Uterus (tissue), 2 donors: ENCODE results near the gene SPIRE2.

Source experiments
- POLR2A ChIP-seq, 2 donors: fragments of 450-650 bp; IDR thresholded peaks; one replicate each; pipeline ENCODE4 v1.6.1; 2016; ENCODE audit warnings: antibody characterized with exemption in 2 of 2, mild to moderate bottlenecking in 1 of 2, moderate library complexity in 1 of 2
- TF ChIP-seq, protein P1 (sequence below), 4 experiments: fragments of 200-600 bp in 2 of 4; fragments of 450-650 bp in 2 of 4; sonication (generic) in 2 of 4; IDR thresholded peaks; one replicate each; pipeline ENCODE4 v1.5.1; 2016 to 2019; ENCODE audit warnings: antibody characterized with exemption in 4 of 4, mild to moderate bottlenecking in 2 of 4, moderate library complexity in 1 of 4

DNA sequence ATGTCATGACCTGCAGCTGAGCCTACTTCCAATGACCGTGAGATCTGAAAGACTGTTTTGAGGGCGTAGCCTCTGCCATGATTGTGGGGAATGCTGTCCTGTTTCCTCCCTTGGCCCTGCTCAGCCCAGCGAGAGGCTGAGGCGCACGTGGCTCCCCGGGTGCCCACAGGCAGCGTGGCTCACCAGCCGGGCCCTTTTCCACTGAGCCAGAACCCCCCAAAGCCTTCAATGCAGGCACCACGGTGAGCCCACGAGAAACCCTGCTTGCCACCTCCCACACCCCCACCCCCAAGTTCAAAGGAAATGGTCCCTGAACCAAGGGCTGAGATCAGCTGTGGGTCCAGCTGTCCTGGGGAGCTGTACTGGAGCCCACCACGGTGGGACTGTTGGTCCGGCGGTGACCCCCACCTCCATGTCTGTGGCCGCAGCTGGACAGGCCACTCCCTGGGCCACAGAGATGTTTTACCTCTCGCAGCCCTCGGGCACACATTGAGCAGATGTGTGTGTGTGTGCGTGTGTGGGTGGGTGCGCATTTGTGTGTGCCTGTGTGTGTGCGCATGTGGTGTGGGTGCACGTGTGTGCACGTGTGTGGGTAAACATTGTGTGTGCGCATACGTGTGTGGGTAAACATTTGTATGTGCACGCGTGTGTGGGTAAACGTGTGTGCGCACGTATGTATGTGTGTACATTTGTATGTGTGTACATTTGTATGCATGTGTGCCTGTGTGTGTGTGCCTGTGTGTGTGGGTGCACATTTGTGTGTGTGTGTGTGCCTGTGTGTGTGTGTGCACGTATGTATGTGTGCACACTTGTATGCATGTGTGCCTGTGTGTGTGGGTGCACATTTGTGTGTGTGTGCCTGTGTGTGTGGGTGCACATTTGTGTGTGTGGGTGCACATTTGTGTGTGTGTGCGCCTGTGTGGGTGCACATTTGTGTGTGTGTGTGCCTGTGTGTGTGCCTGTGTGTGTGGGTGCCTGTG lies 85.4 kb downstream of the SPIRE2 start:
- TF ChIP-seq POLR2A (IDR thresholded peaks at IDR 0.05) = no peak
- TF ChIP-seq, protein P1, sequence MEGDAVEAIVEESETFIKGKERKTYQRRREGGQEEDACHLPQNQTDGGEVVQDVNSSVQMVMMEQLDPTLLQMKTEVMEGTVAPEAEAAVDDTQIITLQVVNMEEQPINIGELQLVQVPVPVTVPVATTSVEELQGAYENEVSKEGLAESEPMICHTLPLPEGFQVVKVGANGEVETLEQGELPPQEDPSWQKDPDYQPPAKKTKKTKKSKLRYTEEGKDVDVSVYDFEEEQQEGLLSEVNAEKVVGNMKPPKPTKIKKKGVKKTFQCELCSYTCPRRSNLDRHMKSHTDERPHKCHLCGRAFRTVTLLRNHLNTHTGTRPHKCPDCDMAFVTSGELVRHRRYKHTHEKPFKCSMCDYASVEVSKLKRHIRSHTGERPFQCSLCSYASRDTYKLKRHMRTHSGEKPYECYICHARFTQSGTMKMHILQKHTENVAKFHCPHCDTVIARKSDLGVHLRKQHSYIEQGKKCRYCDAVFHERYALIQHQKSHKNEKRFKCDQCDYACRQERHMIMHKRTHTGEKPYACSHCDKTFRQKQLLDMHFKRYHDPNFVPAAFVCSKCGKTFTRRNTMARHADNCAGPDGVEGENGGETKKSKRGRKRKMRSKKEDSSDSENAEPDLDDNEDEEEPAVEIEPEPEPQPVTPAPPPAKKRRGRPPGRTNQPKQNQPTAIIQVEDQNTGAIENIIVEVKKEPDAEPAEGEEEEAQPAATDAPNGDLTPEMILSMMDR (IDR thresholded peaks at IDR 0.05) = no peak
